ENCODE data around the gene INA.
"Not testable (repeated sequence)": the region's sequence is repeated elsewhere in the genome, so short reads cannot be mapped to it uniquely, and the experiment has no call there.

Gene INA

DNA sequence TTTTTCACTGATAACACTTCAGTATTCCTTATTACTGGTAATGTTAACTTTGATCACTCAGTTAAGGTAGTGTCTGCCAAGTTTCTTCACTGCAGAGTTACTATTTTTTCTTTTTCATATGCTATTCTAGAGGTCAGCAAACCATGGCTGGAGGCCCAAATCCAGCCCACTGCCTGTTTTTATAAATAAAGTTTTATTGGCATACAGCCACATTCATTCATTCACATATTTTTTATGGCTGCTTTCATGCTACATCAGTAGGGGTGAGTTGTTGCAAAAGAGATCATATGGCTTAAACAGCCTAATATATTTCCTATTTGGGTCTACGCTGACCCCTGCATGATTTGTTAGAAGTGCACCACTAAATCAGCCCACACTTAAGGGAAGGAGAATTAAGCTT, 20.3 kb upstream of the INA start:
- Histone ChIP-seq H3K4me3 (ENCODE audit: severe bottlenecking) (no peak overlapping the region), H3K4me1 (ENCODE audit: insufficient read depth, poor library complexity, severe bottlenecking) (no peaks in the 10 kb centered on the region), H3K27ac (ENCODE audit: poor library complexity, severe bottlenecking) (no peak overlapping the region), H3K36me3 (ENCODE audit: low read depth) (no peaks in the 10 kb centered on the region), H3K27me3 (ENCODE audit: insufficient read depth, poor library complexity, severe bottlenecking) (no peaks in the 10 kb centered on the region), H3K9me3 (ENCODE audit: severe bottlenecking) (no peaks in the 10 kb centered on the region)
- DNase-seq (ENCODE audit: low spot score), result no peak
- TF ChIP-seq, protein P1, sequence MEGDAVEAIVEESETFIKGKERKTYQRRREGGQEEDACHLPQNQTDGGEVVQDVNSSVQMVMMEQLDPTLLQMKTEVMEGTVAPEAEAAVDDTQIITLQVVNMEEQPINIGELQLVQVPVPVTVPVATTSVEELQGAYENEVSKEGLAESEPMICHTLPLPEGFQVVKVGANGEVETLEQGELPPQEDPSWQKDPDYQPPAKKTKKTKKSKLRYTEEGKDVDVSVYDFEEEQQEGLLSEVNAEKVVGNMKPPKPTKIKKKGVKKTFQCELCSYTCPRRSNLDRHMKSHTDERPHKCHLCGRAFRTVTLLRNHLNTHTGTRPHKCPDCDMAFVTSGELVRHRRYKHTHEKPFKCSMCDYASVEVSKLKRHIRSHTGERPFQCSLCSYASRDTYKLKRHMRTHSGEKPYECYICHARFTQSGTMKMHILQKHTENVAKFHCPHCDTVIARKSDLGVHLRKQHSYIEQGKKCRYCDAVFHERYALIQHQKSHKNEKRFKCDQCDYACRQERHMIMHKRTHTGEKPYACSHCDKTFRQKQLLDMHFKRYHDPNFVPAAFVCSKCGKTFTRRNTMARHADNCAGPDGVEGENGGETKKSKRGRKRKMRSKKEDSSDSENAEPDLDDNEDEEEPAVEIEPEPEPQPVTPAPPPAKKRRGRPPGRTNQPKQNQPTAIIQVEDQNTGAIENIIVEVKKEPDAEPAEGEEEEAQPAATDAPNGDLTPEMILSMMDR (IDR thresholded peaks at IDR 0.05; ENCODE audit: poor library complexity, severe bottlenecking), result no peak
- ATAC-seq (ENCODE audit: low read depth), result no peak

DNA sequence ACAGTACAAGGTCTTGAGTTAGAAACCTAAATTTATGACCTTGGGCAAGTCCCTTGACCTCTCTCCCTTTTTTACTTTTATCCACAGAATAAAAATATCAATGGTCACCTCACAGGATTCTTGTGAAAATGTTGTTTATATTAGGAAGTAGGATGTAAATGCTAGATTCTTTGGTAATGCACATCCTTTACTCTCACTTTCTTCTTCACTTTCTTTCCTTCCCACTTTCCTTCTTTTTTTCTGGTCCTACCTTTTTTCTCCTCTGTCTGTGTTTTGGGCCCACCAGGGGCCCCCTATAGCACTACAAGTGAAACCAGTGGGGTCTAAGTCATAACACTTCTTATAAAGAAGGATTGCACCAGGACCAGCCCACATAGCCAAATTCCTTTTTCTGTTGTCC, 19.1 kb upstream of the INA start:
- DNase-seq (ENCODE audit: low spot score), result no peak

DNA sequence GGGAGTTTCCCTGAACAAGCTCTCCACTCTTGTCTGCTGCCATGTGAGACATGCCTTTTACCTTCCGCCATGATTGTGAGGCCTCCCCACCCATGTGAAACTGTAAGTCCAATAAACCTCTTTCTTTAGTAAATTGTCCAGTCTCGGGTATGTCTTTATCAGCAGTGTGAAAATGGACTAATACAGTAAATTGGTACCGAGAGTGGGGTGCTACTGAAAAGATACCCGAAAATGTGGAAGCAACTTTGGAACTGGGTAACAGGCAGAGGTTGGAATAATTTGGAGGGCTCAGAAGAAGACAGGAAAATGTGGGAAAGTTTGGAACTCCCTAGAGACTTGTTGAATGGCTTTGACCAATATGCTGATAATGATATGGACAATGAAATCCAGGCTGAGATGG, 18.0 kb upstream of the INA start:
- not testable (repeated sequence) for H3K27ac ChIP-seq (ENCODE audit: poor library complexity, severe bottlenecking); H3K36me3 ChIP-seq (ENCODE audit: low read depth); DNase-seq (ENCODE audit: low spot score); ATAC-seq (ENCODE audit: low read depth); H3K9me3 ChIP-seq (ENCODE audit: severe bottlenecking); H3K4me3 ChIP-seq (ENCODE audit: severe bottlenecking); H3K4me1 ChIP-seq (ENCODE audit: insufficient read depth, poor library complexity, severe bottlenecking); H3K27me3 ChIP-seq (ENCODE audit: insufficient read depth, poor library complexity, severe bottlenecking)

More for the DNA sequence above, 19.1 kb upstream of the INA start:
- TF ChIP-seq, protein P1 (IDR thresholded peaks at IDR 0.05; ENCODE audit: poor library complexity, severe bottlenecking), result no peak
- H3K27ac ChIP-seq (ENCODE audit: poor library complexity, severe bottlenecking), result no peak overlapping the region
- H3K4me3 ChIP-seq (ENCODE audit: severe bottlenecking), result no peak overlapping the region
- H3K27me3 ChIP-seq (ENCODE audit: insufficient read depth, poor library complexity, severe bottlenecking), result no peaks in the 10 kb centered on the region
- ATAC-seq (ENCODE audit: low read depth), result no peak
- no peaks in the 10 kb centered on the region for H3K9me3 ChIP-seq (ENCODE audit: severe bottlenecking)
- H3K36me3 ChIP-seq (ENCODE audit: low read depth), result no peaks in the 10 kb centered on the region
- no peaks in the 10 kb centered on the region for H3K4me1 ChIP-seq (ENCODE audit: insufficient read depth, poor library complexity, severe bottlenecking)

DNA sequence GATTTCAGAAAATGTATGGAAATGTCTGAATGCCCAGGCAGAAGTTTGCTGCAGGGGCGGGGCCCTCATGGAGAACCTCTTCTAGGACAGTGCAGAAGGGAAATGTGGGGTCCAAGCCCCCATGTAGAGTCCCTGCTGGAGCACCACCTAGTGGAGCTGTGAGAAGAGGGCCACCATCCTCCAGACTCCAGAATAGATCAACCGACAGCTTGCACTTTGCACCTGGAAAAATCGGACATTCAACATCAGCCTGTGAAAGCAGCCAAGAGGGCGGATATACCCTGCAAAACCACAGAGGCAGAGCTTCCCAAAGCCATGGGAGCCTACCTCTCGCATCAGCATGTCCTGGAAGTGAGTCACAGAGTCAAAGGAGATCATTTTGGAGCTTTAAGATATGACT, 16.9 kb upstream of the INA start:
- H3K27ac ChIP-seq (ENCODE audit: poor library complexity, severe bottlenecking), result no peak overlapping the region
- TF ChIP-seq, protein P1 (IDR thresholded peaks at IDR 0.05; ENCODE audit: poor library complexity, severe bottlenecking), result no peak
- H3K27me3 ChIP-seq (ENCODE audit: insufficient read depth, poor library complexity, severe bottlenecking), result no peaks in the 10 kb centered on the region
- ATAC-seq (ENCODE audit: low read depth), result no peak
- no peaks in the 10 kb centered on the region for H3K4me1 ChIP-seq (ENCODE audit: insufficient read depth, poor library complexity, severe bottlenecking)
- DNase-seq (ENCODE audit: low spot score), result no peak
- H3K36me3 ChIP-seq (ENCODE audit: low read depth), result no peaks in the 10 kb centered on the region
- H3K9me3 ChIP-seq (ENCODE audit: severe bottlenecking), result no peaks in the 10 kb centered on the region
- H3K4me3 ChIP-seq (ENCODE audit: severe bottlenecking), result no peak overlapping the region

DNA sequence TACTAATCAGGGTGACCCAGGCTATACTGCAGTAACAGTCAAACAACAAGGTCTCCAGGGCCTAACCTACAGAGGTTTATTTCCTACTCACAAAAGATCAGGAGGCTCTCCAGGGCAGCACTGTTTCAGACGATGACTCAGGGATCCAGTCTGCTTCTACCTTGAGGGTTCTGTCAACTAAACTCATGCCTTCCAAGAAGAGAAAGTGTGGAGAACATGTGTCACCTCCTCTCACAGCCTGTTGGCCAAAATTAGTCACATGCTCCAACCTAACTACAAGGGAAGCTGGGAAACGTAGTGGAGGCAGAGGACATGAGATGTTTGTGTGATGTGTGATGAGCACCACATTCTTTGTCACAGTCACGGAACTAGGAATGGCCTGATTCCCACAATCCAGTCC, 14.7 kb upstream of the INA start:
- DNase-seq (ENCODE audit: low spot score) (no peak), ATAC-seq (ENCODE audit: low read depth) (no peak)
- H3K4me1 ChIP-seq (ENCODE audit: insufficient read depth, poor library complexity, severe bottlenecking), result no peaks in the 10 kb centered on the region
- H3K4me3 ChIP-seq (ENCODE audit: severe bottlenecking), result no peak overlapping the region
- H3K27ac ChIP-seq (ENCODE audit: poor library complexity, severe bottlenecking), result no peak overlapping the region
- TF ChIP-seq, protein P1 (IDR thresholded peaks at IDR 0.05; ENCODE audit: poor library complexity, severe bottlenecking), result no peak
- no peaks in the 10 kb centered on the region for H3K9me3 ChIP-seq (ENCODE audit: severe bottlenecking)
- H3K36me3 ChIP-seq (ENCODE audit: low read depth), result no peaks in the 10 kb centered on the region
- H3K27me3 ChIP-seq (ENCODE audit: insufficient read depth, poor library complexity, severe bottlenecking), result peaks cover 8% of the 10 kb centered on the region
